SK-N-SH treated with all-trans-retinoic acid at 6 μM for 48 hours (cell line): ENCODE measurements around the gene KIAA1671.

Experiments
- ARNTL ChIP-seq: fragments of 450-650 bp; formaldehyde crosslinking; IDR thresholded peaks from 2 replicates; pipeline ENCODE4 v1.5.0; 2020; ENCODE audit warnings: low read depth, mild to moderate bottlenecking, moderate library complexity, borderline replicate concordance
- BACH2 ChIP-seq: fragments of 250-450 bp; sonication (Bioruptor Pico); IDR thresholded peaks from 2 replicates; pipeline ENCODE4 v1.9.0; 2021; ENCODE audit warnings: mild to moderate bottlenecking, borderline replicate concordance
- ESRRG ChIP-seq: fragments of 250-450 bp; sonication (Bioruptor Pico); IDR thresholded peaks from 2 replicates; pipeline ENCODE4 v1.6.1; 2021; ENCODE audit warnings: mild to moderate bottlenecking
- GLIS3 ChIP-seq: fragments of 250-450 bp; sonication (Bioruptor Pico); IDR thresholded peaks from 2 replicates; pipeline ENCODE4 v1.5.0; 2020; ENCODE audit warnings: mild to moderate bottlenecking, moderate library complexity
- ISL1 ChIP-seq: fragments of 250-450 bp; sonication (Bioruptor Pico); IDR thresholded peaks from 2 replicates; pipeline ENCODE4 v2.1.2; 2022; ENCODE audit warnings: mild to moderate bottlenecking, moderate library complexity
- PPARA ChIP-seq: fragments of 250-450 bp; sonication (Bioruptor Pico); IDR thresholded peaks from 2 replicates; pipeline ENCODE4 v1.5.0; 2020; ENCODE audit warnings: mild to moderate bottlenecking, borderline replicate concordance
- RARB ChIP-seq: fragments of 250-450 bp; sonication (Bioruptor Pico); IDR thresholded peaks from 2 replicates; pipeline ENCODE4 v1.8.0; 2021; ENCODE audit warnings: mild to moderate bottlenecking, moderate library complexity
- SNAI2 ChIP-seq: fragments of 250-450 bp; sonication (Bioruptor Pico); IDR thresholded peaks from 2 replicates; pipeline ENCODE4 v1.5.0; 2020; ENCODE audit warnings: mild to moderate bottlenecking, moderate library complexity
- TSHZ2 ChIP-seq: fragments of 250-450 bp; sonication (Bioruptor Pico); IDR thresholded peaks from 2 replicates; pipeline ENCODE4 v1.5.0; 2020; ENCODE audit warnings: mild to moderate bottlenecking, moderate library complexity
- ZFP3 ChIP-seq: fragments of 250-450 bp; sonication (Bioruptor Pico); IDR thresholded peaks from 2 replicates; pipeline ENCODE4 v1.5.0; 2020; ENCODE audit warnings: mild to moderate bottlenecking, moderate library complexity
- ZFP30 ChIP-seq: fragments of 450-650 bp; formaldehyde crosslinking; IDR thresholded peaks from 2 replicates; pipeline ENCODE4 v1.5.0; 2022; ENCODE audit warnings: mild to moderate bottlenecking, moderate library complexity
- TF ChIP-seq, protein P1 (sequence below): fragments of 250-450 bp; sonication (Bioruptor Pico); IDR thresholded peaks from 2 replicates; pipeline ENCODE4 v1.5.1; 2020; ENCODE audit warnings: low read depth, mild to moderate bottlenecking, moderate library complexity
- TF ChIP-seq, protein P2 (sequence below): fragments of 250-450 bp; sonication (Bioruptor Pico); IDR thresholded peaks from 2 replicates; pipeline ENCODE4 v1.8.0; 2020; ENCODE audit warnings: mild to moderate bottlenecking, moderate library complexity, borderline replicate concordance

DNA sequence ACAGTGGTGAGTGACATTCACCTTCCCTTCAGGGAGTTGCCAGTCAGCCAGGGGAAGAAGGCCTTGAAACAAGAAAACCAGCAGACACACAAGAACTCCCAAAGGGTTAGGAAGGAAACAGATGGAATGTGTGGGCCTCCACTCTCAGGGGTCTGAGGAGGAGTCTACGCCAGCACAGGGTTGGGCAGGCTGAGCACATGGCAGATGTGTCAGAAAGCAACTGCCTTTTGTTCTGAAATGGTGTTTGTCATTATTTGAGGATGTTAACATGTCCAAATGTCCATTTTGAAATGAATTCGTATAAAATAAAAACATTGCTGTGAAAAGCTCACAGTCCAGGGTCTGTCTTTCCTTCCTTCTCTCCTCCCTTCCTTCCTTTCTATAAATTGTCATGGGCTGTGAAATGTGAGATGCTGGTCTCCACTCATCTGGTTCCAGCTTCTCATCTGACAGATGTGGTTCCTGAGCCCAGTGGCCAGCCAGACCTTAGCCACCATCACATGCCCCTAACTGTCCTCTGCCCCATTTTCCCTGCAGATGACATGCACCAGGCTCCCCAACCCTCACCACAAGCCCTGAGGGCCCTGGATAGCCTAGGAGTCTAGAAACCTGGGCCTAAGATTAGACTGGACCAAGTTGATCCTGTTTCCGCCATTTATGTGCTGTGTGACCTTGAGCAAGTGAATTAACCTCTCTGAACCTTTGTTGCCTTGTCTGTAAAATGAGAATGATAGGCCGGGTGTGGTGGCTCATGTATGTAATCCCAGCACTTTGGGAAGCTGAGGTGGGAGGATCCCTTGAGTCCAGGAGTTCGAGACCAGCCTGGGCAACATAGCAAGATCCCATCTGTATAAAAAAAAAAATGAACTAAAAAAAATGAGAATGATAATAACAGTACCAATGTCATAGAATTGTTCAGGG is 190.9 kb downstream of the KIAA1671 start:
- TF ChIP-seq, protein P1, sequence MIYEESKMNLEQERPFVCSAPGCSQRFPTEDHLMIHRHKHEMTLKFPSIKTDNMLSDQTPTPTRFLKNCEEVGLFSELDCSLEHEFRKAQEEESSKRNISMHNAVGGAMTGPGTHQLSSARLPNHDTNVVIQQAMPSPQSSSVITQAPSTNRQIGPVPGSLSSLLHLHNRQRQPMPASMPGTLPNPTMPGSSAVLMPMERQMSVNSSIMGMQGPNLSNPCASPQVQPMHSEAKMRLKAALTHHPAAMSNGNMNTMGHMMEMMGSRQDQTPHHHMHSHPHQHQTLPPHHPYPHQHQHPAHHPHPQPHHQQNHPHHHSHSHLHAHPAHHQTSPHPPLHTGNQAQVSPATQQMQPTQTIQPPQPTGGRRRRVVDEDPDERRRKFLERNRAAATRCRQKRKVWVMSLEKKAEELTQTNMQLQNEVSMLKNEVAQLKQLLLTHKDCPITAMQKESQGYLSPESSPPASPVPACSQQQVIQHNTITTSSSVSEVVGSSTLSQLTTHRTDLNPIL (CRISPR knock-in tag), result no peak
- TF ChIP-seq ESRRG, result no peak
- no peak for TF ChIP-seq ZFP3
- no peak for TF ChIP-seq GLIS3
- no peak for TF ChIP-seq RARB
- TF ChIP-seq ARNTL (CRISPR knock-in tag), result no peak
- TF ChIP-seq ISL1, result no peak
- TF ChIP-seq, protein P2, sequence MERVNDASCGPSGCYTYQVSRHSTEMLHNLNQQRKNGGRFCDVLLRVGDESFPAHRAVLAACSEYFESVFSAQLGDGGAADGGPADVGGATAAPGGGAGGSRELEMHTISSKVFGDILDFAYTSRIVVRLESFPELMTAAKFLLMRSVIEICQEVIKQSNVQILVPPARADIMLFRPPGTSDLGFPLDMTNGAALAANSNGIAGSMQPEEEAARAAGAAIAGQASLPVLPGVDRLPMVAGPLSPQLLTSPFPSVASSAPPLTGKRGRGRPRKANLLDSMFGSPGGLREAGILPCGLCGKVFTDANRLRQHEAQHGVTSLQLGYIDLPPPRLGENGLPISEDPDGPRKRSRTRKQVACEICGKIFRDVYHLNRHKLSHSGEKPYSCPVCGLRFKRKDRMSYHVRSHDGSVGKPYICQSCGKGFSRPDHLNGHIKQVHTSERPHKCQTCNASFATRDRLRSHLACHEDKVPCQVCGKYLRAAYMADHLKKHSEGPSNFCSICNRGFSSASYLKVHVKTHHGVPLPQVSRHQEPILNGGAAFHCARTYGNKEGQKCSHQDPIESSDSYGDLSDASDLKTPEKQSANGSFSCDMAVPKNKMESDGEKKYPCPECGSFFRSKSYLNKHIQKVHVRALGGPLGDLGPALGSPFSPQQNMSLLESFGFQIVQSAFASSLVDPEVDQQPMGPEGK (CRISPR knock-in tag), result no peak
- no peak for TF ChIP-seq TSHZ2 (CRISPR knock-in tag)
- TF ChIP-seq SNAI2 (CRISPR knock-in tag), result no peak
- no peak for TF ChIP-seq BACH2 (CRISPR knock-in tag)
- TF ChIP-seq PPARA, result no peak
- TF ChIP-seq ZFP30, result no peak
